IPS DF 6.9 (cell line): ENCODE results near the gene TCEANC2.

Source experiments
- DNase-seq: peaks from one replicate; pipeline ENCODE4 v3.0.0-alpha.2; 2013; ENCODE audit warnings: low read depth, low spot score
- H3K27ac ChIP-seq: one replicate; pipeline ENCODE4 v1.5.1; 2013; ENCODE audit warnings: low read length, control low read depth
- H3K27me3 ChIP-seq: 2 replicates; pipeline ENCODE4 v1.6.1; 2013; ENCODE audit warnings: mild to moderate bottlenecking, low read length; ENCODE audit not compliant: control insufficient read depth, insufficient read depth
- H3K36me3 ChIP-seq: 2 replicates; pipeline ENCODE4 v1.6.1; 2013; ENCODE audit warnings: low read length; ENCODE audit not compliant: control insufficient read depth, insufficient read depth
- H3K4me1 ChIP-seq: 2 replicates; pipeline ENCODE4 v1.6.1; 2013; ENCODE audit warnings: low read length; ENCODE audit not compliant: control insufficient read depth, insufficient read depth
- H3K4me3 ChIP-seq: 2 replicates; pipeline ENCODE4 v1.5.1; 2013; ENCODE audit warnings: mild to moderate bottlenecking, low read length
- H3K9me3 ChIP-seq: 2 replicates; pipeline ENCODE4 v1.6.1; 2013; ENCODE audit warnings: low read length, inconsistent platforms; ENCODE audit not compliant: control insufficient read depth, insufficient read depth
- WGBS: extraction: QIAGEN DNeasy Blood & Tissue Kit; methylation state at CpG from one replicate; pipeline ENCODE4 v1.1.7; 2013; ENCODE audit warnings: mixed read lengths, missing lambda C conversion rate; ENCODE audit not compliant: insufficient read length, insufficient coverage; 5-methylcytosine and 5-hydroxymethylcytosine counted together

TCEANC2 gene

GRCh38 chr1:54053745-54054437 is 483 bp downstream of the TCEANC2 start:
- DNase-seq: no peak
- WGBS: no CpG with 5 or more reads among the region's 21 CpGs
- no peaks in the 10 kb centered on the region for H3K9me3 ChIP-seq
- no peaks in the 10 kb centered on the region for H3K27me3 ChIP-seq
- H3K36me3 ChIP-seq: no peaks in the 10 kb centered on the region
- no peak overlapping the region for H3K27ac ChIP-seq
- H3K4me1 ChIP-seq: no peaks in the 10 kb centered on the region
- H3K4me3 ChIP-seq: peak overlapping the region; percentile 98

GRCh38 chr1:54054438-54054749 is 986 bp downstream of the TCEANC2 start:
- Histone ChIP-seq H3K9me3 (no peaks in the 10 kb centered on the region), H3K27ac (no peak overlapping the region), H3K4me1 (no peaks in the 10 kb centered on the region), H3K27me3 (no peaks in the 10 kb centered on the region), H3K36me3 (no peaks in the 10 kb centered on the region), H3K4me3 (no peak overlapping the region)
- no peak for DNase-seq
- no CpG with 5 or more reads among the region's 5 CpGs for WGBS

GRCh38 chr1:54064299-54064698 is 10.9 kb downstream of the TCEANC2 start:
- Histone ChIP-seq H3K4me3 (no peak overlapping the region), H3K27ac (no peak overlapping the region), H3K9me3 (no peaks in the 10 kb centered on the region), H3K27me3 (no peaks in the 10 kb centered on the region), H3K4me1 (no peaks in the 10 kb centered on the region), H3K36me3 (no peaks in the 10 kb centered on the region)
- no peak for DNase-seq
- no CpG with 5 or more reads among the region's 5 CpGs for WGBS

- Histone ChIP-seq H3K27me3 (no peaks in the 10 kb centered on the region), H3K27ac (no peak overlapping the region), H3K4me3 (no peak overlapping the region), H3K36me3 (no peaks in the 10 kb centered on the region), H3K9me3 (no peaks in the 10 kb centered on the region), H3K4me1 (no peaks in the 10 kb centered on the region)
- no CpG with 5 or more reads among the region's 1 CpG for WGBS
- no peak for DNase-seq
Measured at GRCh38 chr1:54069791-54070170, 16.4 kb downstream of the TCEANC2 start.

GRCh38 chr1:54070171-54070837 is 16.9 kb downstream of the TCEANC2 start:
- no peaks in the 10 kb centered on the region for H3K4me1 ChIP-seq
- 100% methylated on average over 2 of the region's 2 CpGs for WGBS
- no peaks in the 10 kb centered on the region for H3K27me3 ChIP-seq
- H3K36me3 ChIP-seq: no peaks in the 10 kb centered on the region
- H3K27ac ChIP-seq: no peak overlapping the region
- no peak overlapping the region for H3K4me3 ChIP-seq
- H3K9me3 ChIP-seq: no peaks in the 10 kb centered on the region
- no peak for DNase-seq

- Histone ChIP-seq H3K4me1 (no peaks in the 10 kb centered on the region), H3K9me3 (no peaks in the 10 kb centered on the region)
Measured at GRCh38 chr1:54077359-54077758, 24.0 kb downstream of the TCEANC2 start.

GRCh38 chr1:54080598-54081049 is 27.2 kb downstream of the TCEANC2 start:
- Histone ChIP-seq H3K4me1 (no peaks in the 10 kb centered on the region), H3K27me3 (no peaks in the 10 kb centered on the region), H3K4me3 (no peak overlapping the region), H3K36me3 (no peaks in the 10 kb centered on the region), H3K27ac (no peak overlapping the region), H3K9me3 (no peaks in the 10 kb centered on the region)
- no peak for DNase-seq
- no CpG with 5 or more reads among the region's 2 CpGs for WGBS

More at GRCh38 chr1:54077359-54077758, 24.0 kb downstream of the TCEANC2 start:
- Histone ChIP-seq H3K27me3 (no peaks in the 10 kb centered on the region), H3K4me3 (no peak overlapping the region), H3K36me3 (no peaks in the 10 kb centered on the region), H3K27ac (no peak overlapping the region)
- no peak for DNase-seq

GRCh38 chr1:54081306-54082270 is 28.2 kb downstream of the TCEANC2 start:
- Histone ChIP-seq H3K27ac (no peak overlapping the region), H3K36me3 (no peaks in the 10 kb centered on the region), H3K4me1 (no peaks in the 10 kb centered on the region), H3K4me3 (no peak overlapping the region), H3K27me3 (no peaks in the 10 kb centered on the region), H3K9me3 (no peaks in the 10 kb centered on the region)
- peak; percentile 92 for DNase-seq
- WGBS: no CpG with 5 or more reads among the region's 8 CpGs

GRCh38 chr1:54084794-54085193 is 31.4 kb downstream of the TCEANC2 start:
- no peak overlapping the region for H3K4me3 ChIP-seq
- no peak for DNase-seq
- H3K36me3 ChIP-seq: no peaks in the 10 kb centered on the region
- no peaks in the 10 kb centered on the region for H3K4me1 ChIP-seq
- no CpG with 5 or more reads among the region's 2 CpGs for WGBS
- no peaks in the 10 kb centered on the region for H3K9me3 ChIP-seq
- H3K27ac ChIP-seq: no peak overlapping the region
- H3K27me3 ChIP-seq: no peaks in the 10 kb centered on the region

- H3K27ac ChIP-seq: no peak overlapping the region
- no peak for DNase-seq
- H3K9me3 ChIP-seq: no peaks in the 10 kb centered on the region
- H3K36me3 ChIP-seq: no peaks in the 10 kb centered on the region
- H3K4me1 ChIP-seq: no peaks in the 10 kb centered on the region
- H3K4me3 ChIP-seq: no peak overlapping the region
- WGBS: no CpG with 5 or more reads among the region's 1 CpG
- no peaks in the 10 kb centered on the region for H3K27me3 ChIP-seq
Measured at GRCh38 chr1:54086754-54087153, 33.3 kb downstream of the TCEANC2 start.
